Measurements from ENCODE around the gene CTNNBL1. TPM values are rescaled to one million over a fixed set of nuclear protein-coding genes. Genes with fewer than 3 reads are reported as not detected.

The CTNNBL1 gene, protein sequence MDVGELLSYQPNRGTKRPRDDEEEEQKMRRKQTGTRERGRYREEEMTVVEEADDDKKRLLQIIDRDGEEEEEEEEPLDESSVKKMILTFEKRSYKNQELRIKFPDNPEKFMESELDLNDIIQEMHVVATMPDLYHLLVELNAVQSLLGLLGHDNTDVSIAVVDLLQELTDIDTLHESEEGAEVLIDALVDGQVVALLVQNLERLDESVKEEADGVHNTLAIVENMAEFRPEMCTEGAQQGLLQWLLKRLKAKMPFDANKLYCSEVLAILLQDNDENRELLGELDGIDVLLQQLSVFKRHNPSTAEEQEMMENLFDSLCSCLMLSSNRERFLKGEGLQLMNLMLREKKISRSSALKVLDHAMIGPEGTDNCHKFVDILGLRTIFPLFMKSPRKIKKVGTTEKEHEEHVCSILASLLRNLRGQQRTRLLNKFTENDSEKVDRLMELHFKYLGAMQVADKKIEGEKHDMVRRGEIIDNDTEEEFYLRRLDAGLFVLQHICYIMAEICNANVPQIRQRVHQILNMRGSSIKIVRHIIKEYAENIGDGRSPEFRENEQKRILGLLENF
- total RNA-seq: 23.7 and 43.8 TPM in 2 replicates

DNA sequence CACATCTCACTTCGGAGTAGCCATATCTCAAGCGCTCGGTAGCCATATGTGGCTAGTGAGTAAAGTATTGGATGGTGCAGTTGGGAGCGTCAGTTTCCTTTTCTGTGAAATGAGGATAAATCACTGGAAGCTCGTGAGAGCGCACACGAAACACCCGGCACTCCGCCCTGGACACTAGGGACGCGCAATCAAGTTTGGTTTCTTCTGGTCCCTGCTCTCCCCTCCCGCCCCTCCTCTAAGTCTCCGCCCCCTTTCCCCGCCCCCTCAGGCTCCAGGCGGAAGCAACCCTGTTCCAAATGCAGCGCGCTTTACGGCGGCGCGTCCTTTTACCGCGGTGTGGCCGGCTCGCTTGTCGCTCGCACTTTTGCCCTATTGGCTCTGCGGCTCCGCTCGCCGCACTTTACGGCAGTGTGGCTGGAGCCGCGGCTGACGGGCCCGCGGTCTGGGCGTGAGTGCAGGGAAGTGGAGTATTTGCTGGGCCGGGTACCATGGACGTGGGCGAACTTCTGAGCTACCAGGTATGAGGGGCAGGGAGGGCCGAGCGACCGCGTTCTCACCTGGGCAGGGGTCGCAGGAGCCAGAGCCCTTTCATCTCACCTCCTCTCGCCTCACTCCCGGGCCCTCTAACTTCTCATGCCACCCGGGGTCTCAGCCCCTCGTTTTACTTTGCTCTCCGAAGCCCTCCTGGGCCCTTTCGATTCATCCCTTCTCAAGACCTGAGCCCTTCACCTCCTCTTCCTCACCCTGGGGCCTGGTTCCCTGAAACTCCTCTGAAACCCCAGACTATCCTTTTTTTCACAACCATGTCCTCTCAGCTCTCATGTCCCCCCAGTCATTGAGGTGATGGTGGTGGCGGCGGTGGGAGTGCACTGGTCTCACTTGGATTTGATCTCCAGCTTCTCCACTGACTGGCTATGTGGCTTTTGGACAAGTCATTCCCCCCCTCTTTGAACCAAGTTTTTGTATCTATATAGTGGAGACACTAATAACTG lies at the start of gene CTNNBL1:
CTNNBL1 (plus strand) TSS at position 396 of the 992 bp plus-strand sequence; CDS start at position 489, 93 bp downstream.

GRCh38 chr20:37902504-37903313 lies 208.9 kb downstream of the CTNNBL1 start, which contains the start of gene VSTM2L:
Gene VSTM2L, plus strand, starts transcription at chr20:37903127. Its CDS starts 224 bp downstream, at chr20:37903351.

Other genes starting within 250 kb of the CTNNBL1 start
- gene NNAT, start 172.8 kb upstream of the CTNNBL1 start, total RNA-seq: 1.5 TPM in 2 replicates
- gene BLCAP, start 166.2 kb upstream of the CTNNBL1 start, total RNA-seq: 26.0 and 42.5 TPM in 2 replicates
- gene VSTM2L, start 209.1 kb downstream of the CTNNBL1 start, total RNA-seq: 2.8 and 5.3 TPM in 2 replicates

Measured in smooth muscle cell of trachea (primary cell).